Fibroblast of lung (primary cell): ENCODE data around the gene SPTBN1. TPM values are rescaled to one million over a fixed set of nuclear protein-coding genes. Genes with fewer than 3 reads are reported as not detected.

Experiments used
- DNase-seq, 2 donors: peaks; one replicate each; pipeline versions ENCODE4 v3.0.0 to v3.0.0-alpha.2; 2010; ENCODE audit warnings: low read depth in 2 of 2
- H2AFZ ChIP-seq: 2 replicates; pipeline ENCODE4 v1.5.1; 2012; ENCODE audit warnings: low read length, control low read depth, inconsistent platforms
- H3K27ac ChIP-seq: 2 replicates; pipeline ENCODE4 v1.5.1; 2011; ENCODE audit warnings: low read length, control low read depth; ENCODE audit not compliant: insufficient read depth
- H3K27me3 ChIP-seq: 2 replicates; pipeline ENCODE4 v1.5.1; 2011; ENCODE audit warnings: mild to moderate bottlenecking, low read length; ENCODE audit not compliant: control insufficient read depth, insufficient read depth
- H3K36me3 ChIP-seq: 2 replicates; pipeline ENCODE4 v1.5.1; 2011; ENCODE audit warnings: low read length; ENCODE audit not compliant: control insufficient read depth, insufficient read depth
- H3K4me1 ChIP-seq: 2 replicates; pipeline ENCODE4 v1.5.1; 2011; ENCODE audit warnings: low read length; ENCODE audit not compliant: control insufficient read depth, insufficient read depth; ENCODE audit errors: extremely low read depth
- H3K4me2 ChIP-seq: 2 replicates; pipeline ENCODE4 v1.5.1; 2011; ENCODE audit warnings: low read length, control low read depth; ENCODE audit not compliant: insufficient read depth; ENCODE audit errors: extremely low read depth
- H3K4me3 ChIP-seq, 4 experiments: fragments of 200-600 bp in 1 of 4; sonication (generic) in 1 of 4; replicated peaks in 1 of 4; 2 replicates each; pipeline ENCODE4 v1.5.1; 2011 to 2016; ENCODE audit warnings: low read length in 4 of 4, low read depth in 3 of 4, mild to moderate bottlenecking in 3 of 4, control low read depth in 2 of 4, inconsistent platforms in 1 of 4, mixed read lengths in 1 of 4; ENCODE audit not compliant: insufficient read depth in 1 of 4; ENCODE audit errors: control extremely low read depth in 1 of 4
- H3K79me2 ChIP-seq: 2 replicates; pipeline ENCODE4 v1.5.1; 2012; ENCODE audit warnings: mild to moderate bottlenecking, low read length, inconsistent platforms; ENCODE audit not compliant: control insufficient read depth, insufficient read depth
- H3K9ac ChIP-seq: 2 replicates; pipeline ENCODE4 v1.5.1; 2011; ENCODE audit warnings: mild to moderate bottlenecking, low read length, control low read depth; ENCODE audit not compliant: insufficient read depth
- H3K9me3 ChIP-seq: 2 replicates; pipeline ENCODE4 v1.5.1; 2012; ENCODE audit warnings: low read depth, low read length; ENCODE audit not compliant: control insufficient read depth, insufficient read depth
- H4K20me1 ChIP-seq: 2 replicates; pipeline ENCODE4 v1.5.1; 2011; ENCODE audit warnings: low read length; ENCODE audit not compliant: control insufficient read depth, insufficient read depth; ENCODE audit errors: extremely low read depth
- EZH2 ChIP-seq: IDR thresholded peaks from 2 replicates; pipeline ENCODE4 v1.5.1; 2012; ENCODE audit warnings: low read length, control low read depth, mild to moderate bottlenecking; ENCODE audit errors: missing control alignments
- polyA plus RNA-seq, 2 donors: library from polyadenylated mRNA; depleted of rRNA in 1 of 2; stranded (reverse) in 1 of 2; unstranded in 1 of 2; fragments of >200 nt; gene quantifications; 2 replicates each; pipeline ENCODE4 v1.2.1, GENCODE V29; 2011 to 2012; ENCODE audit warnings: missing spikeins in 1 of 2
- total RNA-seq: library from RNA; depleted of rRNA; stranded (reverse); fragments of >200 nt; gene quantifications from 2 replicates; pipeline ENCODE4 v1.2.1, GENCODE V29; 2014
- TF ChIP-seq, protein P1 (sequence below), 2 donors: IDR thresholded peaks in 1 of 2; conservative IDR thresholded peaks in 1 of 2; 1 replicate in 1 of 2; 2 replicates in 1 of 2; pipeline ENCODE4 v1.5.1; 2011 to 2012; ENCODE audit warnings: low read length in 2 of 2, control low read depth in 1 of 2, inconsistent platforms in 1 of 2, low read depth in 1 of 2, mild to moderate bottlenecking in 1 of 2

SPTBN1 gene
- total and polyA plus RNA-seq, 2 donors (not counting 1 experiment from before 2014, with no cell fraction given): 123 to 325 TPM

DNA sequence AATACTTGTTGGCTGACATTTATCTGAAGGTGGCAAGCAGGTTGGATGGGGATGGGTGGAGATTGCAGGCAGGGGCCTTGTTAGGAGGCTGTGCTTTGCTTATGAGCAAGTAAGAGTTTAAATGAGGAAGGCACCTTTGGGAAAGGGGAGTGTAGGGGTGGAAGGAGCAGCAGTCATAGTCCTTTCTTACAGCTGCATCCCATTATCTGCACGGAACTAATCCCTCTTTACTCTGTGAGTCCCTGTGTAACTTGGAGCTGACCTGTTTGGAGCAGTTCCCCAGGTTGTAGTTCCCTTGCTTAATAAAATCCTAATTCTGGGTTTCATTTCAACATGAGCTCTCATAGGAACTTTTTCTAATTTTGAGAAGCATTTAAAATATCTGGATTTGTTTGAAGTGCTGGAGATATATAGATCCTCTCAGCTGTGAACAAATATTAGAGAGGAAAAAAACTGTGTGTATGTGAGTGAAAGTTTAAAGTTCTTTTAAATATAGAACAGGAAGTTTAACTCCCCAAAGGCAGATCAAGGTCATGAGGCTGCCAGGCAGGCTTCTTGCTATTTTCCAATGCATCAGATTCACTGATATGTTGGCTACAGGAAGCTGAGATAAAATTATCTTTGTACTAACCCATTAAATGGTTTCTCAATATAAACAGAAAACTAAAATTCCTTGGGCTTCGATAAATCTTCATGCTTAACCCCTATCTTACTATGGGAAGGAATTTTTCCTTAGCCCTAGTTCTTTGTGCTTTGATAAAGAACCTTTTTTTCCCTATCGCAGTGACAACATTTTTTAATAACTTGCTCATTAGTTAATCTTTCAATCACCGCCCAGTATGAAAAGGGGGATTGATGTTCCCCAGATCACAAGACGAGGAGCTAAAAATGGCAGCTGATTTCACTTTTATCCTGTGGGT is 162.8 kb downstream of the SPTBN1 start:
- H3K9ac ChIP-seq: no peak overlapping the region
- H2AFZ ChIP-seq: no peak overlapping the region
- H4K20me1 ChIP-seq: no peaks in the 10 kb centered on the region
- no peaks in the 10 kb centered on the region for H3K9me3 ChIP-seq
- TF ChIP-seq EZH2: no peak
- TF ChIP-seq, protein P1, sequence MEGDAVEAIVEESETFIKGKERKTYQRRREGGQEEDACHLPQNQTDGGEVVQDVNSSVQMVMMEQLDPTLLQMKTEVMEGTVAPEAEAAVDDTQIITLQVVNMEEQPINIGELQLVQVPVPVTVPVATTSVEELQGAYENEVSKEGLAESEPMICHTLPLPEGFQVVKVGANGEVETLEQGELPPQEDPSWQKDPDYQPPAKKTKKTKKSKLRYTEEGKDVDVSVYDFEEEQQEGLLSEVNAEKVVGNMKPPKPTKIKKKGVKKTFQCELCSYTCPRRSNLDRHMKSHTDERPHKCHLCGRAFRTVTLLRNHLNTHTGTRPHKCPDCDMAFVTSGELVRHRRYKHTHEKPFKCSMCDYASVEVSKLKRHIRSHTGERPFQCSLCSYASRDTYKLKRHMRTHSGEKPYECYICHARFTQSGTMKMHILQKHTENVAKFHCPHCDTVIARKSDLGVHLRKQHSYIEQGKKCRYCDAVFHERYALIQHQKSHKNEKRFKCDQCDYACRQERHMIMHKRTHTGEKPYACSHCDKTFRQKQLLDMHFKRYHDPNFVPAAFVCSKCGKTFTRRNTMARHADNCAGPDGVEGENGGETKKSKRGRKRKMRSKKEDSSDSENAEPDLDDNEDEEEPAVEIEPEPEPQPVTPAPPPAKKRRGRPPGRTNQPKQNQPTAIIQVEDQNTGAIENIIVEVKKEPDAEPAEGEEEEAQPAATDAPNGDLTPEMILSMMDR (conservative IDR thresholded peaks at IDR 0.05 in 1 of 2, IDR thresholded peaks at IDR 0.05 in 1 of 2; ENCODE audit: low read depth in 1 of 2, low read length in 2 of 2): no peak
- no peaks in the 10 kb centered on the region for H3K27me3 ChIP-seq
- H3K4me1 ChIP-seq: peaks cover 7% of the 10 kb centered on the region
- H3K36me3 ChIP-seq: peaks cover 28% of the 10 kb centered on the region
- H3K27ac ChIP-seq: peak overlapping the region; percentile 22
- peak in 1 of 2 donors; percentile 13 for DNase-seq
- H3K4me3 ChIP-seq: no peak overlapping the region
- peaks cover 17% of the 10 kb centered on the region for H3K79me2 ChIP-seq
- H3K4me2 ChIP-seq: no peak overlapping the region

DNA sequence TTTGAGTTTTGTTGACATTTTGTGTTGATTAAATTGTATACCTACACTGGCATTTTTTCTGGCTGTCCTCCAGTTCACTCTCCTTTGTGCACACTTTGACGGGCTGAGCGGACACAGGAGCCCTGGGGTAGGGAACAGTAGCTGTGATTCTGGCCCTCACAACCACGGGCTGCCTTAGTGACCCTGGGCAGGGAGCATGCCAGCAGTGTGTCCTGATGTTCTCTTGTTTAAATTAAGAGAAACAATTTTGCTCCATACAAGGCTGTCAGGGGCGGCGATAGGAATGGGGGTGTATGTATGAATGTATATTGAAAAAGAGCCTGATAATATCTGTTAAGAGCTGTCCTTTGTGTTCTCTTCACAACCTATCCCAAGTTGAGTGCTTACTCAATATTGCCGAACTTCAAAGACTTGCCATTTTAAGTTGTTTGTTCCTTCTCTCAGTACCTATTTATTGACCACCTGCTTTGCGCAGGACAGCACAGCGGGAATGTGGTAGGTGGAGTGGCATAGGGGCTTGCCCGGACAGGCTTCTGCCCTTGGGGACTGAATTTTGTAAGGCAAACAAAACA is 163.6 kb downstream of the SPTBN1 start:
- H3K4me2 ChIP-seq: no peak overlapping the region
- no peak overlapping the region for H3K9ac ChIP-seq
- H4K20me1 ChIP-seq: no peaks in the 10 kb centered on the region
- no peak overlapping the region for H3K27ac ChIP-seq
- no peaks in the 10 kb centered on the region for H3K27me3 ChIP-seq
- peaks cover 14% of the 10 kb centered on the region for H3K79me2 ChIP-seq
- no peak for TF ChIP-seq EZH2
- TF ChIP-seq, protein P1 (conservative IDR thresholded peaks at IDR 0.05 in 1 of 2, IDR thresholded peaks at IDR 0.05 in 1 of 2; ENCODE audit: low read depth in 1 of 2, low read length in 2 of 2): no peak
- H3K9me3 ChIP-seq: no peaks in the 10 kb centered on the region
- peaks cover 28% of the 10 kb centered on the region for H3K36me3 ChIP-seq
- peaks cover 8% of the 10 kb centered on the region for H3K4me1 ChIP-seq
- H3K4me3 ChIP-seq: no peak overlapping the region
- no peak overlapping the region for H2AFZ ChIP-seq
- DNase-seq: no peak

DNA sequence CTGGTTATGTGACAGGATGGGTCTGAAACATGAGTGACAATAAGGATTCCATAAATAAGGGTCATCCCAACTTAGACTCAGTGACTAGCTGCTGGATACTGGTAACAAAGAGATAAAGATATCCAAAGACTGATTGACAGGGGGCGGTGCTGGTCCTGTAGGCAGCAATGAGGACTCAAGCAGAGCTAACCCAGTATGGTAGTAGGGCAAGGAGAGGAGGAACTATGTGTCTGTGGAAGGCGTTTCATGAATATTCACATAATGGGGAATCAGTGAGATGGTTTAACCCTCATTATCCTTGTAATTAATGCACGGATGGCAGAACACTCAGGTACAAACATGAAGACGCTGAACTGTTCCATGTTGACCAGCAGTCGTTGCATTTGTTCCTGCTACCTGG is 164.8 kb downstream of the SPTBN1 start:
- no peaks in the 10 kb centered on the region for H4K20me1 ChIP-seq
- no peak overlapping the region for H3K4me3 ChIP-seq
- TF ChIP-seq, protein P1 (conservative IDR thresholded peaks at IDR 0.05 in 1 of 2, IDR thresholded peaks at IDR 0.05 in 1 of 2; ENCODE audit: low read depth in 1 of 2, low read length in 2 of 2): no peak
- TF ChIP-seq EZH2: no peak
- H2AFZ ChIP-seq: no peak overlapping the region
- H3K27me3 ChIP-seq: no peaks in the 10 kb centered on the region
- no peak overlapping the region for H3K9ac ChIP-seq
- no peak overlapping the region for H3K4me2 ChIP-seq
- no peaks in the 10 kb centered on the region for H3K9me3 ChIP-seq
- H3K27ac ChIP-seq: no peak overlapping the region
- H3K79me2 ChIP-seq: peaks cover 7% of the 10 kb centered on the region
- H3K4me1 ChIP-seq: peaks cover 9% of the 10 kb centered on the region
- H3K36me3 ChIP-seq: peaks cover 26% of the 10 kb centered on the region
- no peak for DNase-seq
